HK-2 (cell line): ENCODE results near the gene PRIMA1.
"Not testable (repeated sequence)": the region's sequence is repeated elsewhere in the genome, so short reads cannot be mapped to it uniquely, and the experiment has no call there.

Source experiments
- DNase-seq: peaks from one replicate; pipeline ENCODE4 v3.0.0-alpha.2; 2018; ENCODE audit not compliant: unreplicated experiment

The PRIMA1 gene, protein sequence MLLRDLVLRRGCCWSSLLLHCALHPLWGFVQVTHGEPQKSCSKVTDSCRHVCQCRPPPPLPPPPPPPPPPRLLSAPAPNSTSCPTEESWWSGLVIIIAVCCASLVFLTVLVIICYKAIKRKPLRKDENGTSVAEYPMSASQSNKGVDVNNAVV

DNA sequence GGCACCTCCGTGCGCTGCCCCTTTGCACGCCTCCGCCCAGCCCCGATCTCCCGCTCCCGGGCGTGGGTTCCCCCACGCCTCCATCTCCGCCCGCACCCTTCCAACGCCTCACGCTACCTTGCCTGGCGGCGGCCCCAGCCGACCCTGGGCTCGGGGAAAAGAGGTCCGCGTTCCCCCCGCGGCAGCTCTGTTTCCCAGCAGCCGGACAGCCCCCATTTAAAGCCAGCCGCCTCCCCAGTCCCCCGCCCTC lies at the start of gene PRIMA1:
Gene PRIMA1, minus strand, starts transcription at position 193 of the 250 bp plus-strand sequence. CDS start 767 bp downstream, outside the sequence.
- no peak for DNase-seq

DNA sequence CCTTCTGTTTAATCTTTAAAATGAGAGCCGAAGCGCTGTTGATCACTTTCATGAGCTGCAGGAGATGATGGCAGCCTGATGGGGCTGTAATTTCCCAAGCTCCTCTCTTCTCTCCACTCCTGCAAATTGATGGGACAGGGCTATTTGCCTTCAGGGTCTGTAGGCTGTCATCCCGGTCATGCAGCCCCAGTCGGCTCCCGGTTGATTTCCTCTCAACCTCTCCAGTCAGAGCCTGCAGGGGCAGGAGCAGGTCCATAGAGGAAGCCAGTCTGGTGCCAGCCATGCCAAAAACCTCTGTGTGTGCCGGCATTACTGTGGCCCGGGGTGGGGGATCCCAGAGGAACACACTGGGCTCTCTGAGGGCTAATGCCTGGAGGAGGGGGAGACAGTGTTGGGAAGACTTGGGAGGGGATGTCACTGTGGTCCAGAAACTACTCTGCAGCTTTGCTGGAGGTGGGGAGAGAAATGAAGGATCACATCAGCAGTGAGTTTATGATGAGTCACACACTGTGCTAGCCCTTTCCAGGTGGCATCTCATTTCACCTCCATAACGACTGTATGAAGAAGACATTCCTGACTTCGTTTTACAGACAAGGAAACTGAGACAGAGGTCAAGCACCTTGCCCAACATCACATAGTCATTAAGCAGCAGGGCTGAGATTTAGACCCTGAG lies 46.5 kb upstream of the PRIMA1 start:
- no peak for DNase-seq

DNA sequence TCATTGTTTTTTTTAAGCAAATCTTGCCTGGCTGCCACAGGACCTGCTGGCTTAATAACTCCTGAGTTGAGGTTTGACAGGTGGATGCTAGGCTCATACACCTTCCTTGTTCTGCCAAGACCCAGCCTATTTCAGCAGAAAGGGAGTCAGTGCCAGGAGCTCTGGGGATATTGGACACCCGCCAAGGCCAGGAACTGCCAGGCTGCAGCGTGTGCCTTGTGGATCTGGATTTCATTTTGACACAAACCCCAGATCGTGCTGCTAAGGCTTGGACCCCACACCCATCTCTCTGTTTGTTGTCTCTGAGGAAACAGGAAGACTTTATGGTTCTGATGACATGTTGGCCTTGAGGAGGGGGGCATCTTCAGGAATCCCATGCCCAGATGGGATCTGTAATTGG lies 44.4 kb upstream of the PRIMA1 start:
- DNase-seq: no peak

DNA sequence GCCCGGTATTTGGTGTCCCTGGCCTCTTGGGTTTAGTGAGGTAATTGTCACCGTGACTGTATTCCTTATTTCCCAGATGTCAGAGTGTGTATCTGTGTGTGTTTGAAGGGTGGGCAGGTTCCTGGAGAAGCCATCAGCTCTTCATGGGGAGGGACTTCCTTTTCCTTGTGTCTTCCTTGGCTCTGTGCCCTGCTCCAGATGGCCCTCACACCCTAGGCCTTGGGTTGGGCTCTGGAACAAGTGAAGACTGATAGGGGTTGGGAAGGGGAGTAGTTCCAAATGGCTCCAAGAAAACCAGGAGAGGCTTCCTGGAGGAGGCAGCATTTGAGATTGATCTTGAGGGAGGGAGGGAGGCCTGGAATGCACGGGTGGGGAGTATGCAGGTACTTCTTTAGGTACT lies 43.8 kb upstream of the PRIMA1 start:
- DNase-seq: no peak

DNA sequence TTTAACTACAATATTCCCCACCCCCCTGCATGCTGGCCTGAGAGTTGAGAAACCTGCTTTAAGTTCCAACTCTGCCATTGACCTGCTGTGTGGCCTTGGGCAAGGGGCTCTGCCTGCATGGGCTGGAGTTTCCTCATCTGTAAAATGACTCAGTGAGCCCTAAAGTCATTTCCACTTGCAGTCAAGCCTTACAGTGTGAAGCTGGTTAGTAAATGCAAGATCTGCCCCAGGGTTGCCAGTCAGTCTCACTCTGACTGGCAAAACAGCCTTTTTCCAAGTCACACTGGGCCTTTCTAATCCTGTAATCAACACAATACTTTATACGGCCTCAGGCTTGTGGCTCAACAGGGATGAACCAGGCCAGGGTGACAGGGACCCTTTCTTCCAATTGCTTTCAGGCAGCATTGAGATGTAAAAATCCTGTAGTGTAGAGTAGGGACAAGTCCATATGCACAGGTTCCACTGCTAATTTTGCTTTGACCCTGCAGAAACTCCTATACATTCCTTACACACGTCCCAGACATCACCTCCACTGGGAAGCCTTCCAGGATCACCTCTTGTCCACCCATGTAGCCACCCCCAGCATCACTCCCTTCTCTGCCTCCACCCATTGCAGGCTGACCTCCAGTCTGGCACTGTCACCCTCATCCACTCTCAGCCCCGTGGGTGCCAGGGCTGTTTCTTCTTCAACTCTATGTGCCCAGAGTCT lies 42.6 kb upstream of the PRIMA1 start:
- DNase-seq: no peak

DNA sequence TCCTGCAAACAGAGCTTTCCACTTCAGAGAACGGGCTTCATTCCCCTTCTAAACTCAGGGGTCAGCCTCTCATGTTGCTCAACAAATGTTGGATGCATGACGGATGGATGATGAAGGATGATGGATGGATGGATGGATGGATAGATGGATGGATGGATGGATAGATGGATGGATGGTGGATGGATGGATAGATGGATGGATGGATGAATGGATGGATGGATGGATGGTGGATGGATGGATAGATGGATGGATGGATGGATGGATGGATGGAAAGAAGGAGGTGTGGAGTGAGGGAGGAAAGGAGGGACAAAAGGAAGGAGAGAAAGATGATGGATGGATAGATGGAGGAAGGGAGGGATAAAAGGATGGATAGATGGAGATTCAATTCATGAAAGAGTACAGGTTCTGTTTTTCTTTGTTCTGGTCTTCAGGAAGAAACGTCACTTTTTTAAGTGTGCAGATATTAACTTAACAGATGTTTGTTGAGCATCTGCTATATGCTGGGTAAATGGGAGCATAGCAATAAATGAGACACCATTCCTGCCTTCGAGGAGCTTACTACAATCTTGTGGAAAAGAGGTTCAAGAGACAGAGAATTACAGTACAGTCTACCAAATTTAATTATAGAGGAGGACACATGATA lies 41.7 kb upstream of the PRIMA1 start:
- no peak for DNase-seq

DNA sequence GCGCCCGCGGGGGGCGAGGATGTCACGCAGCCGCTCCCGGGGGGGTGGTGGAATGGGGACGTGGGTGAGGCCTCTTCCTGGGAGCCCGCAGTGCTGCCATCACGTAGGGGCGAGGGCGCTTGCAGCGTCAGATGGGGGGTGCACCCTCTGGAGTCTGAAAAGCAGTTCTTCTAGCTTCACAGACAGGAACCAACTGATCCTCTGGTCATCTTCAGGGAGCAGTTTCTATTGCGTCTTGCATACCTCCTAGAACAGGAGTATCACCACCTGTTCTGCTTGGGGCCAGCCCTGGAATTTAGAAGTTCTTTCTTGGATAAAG lies 36.9 kb upstream of the PRIMA1 start:
- DNase-seq: no peak

DNA sequence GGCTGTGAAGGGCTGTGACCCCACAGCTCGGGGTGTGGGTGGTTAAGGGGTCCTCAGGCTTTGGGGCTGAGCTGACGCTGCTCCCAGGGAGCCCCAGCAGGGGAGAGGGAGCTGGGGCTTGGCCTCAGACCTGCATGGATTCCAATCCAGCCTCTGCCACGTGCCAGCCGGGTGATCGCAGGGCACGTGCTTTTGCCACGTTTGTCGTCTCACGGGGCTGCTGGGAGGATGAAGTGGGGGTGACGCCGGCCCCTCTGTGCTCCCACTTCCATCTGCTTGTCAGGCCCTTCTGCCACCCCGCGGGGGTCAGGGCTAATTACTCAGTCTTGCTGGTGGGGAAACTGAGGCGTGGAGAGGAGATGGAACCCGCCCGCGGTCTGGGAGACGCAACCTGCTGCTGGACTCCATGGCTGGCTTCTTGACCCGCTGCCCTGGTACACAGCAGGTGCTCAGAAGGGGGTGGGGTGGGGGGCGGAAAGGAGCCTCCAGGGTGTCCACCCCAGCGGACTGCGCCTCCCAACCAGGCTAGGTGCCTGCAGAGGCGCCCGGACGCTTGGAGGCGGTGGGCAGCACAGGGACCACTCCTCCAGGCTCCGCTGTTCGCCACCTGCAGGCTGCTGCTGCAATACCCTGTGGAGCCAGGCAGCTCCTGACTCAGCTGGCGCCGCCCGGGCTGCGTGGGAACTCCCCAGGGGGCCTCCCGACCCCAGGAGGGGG lies 36.4 kb upstream of the PRIMA1 start:
- DNase-seq: no peak

DNA sequence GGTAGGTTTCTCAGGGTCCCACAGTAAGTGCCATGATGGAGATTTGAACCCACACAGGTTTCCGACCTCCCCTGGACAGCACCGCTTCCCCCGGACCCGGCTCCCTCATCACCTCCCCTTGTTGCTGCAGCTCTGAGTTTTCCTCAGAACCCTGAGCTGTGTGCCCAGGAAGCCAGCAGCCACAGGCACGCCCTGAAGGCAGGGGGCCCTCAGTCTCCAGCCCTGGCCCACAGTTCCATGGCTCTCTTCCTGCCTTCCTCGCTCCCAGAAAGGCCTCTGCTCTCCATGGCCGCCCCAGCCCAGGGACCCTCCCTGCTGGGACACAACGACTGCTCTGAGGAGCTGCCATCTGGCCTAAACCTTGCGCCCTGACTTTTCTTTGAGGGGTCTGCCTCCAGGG lies 35.8 kb upstream of the PRIMA1 start:
- DNase-seq: no peak

DNA sequence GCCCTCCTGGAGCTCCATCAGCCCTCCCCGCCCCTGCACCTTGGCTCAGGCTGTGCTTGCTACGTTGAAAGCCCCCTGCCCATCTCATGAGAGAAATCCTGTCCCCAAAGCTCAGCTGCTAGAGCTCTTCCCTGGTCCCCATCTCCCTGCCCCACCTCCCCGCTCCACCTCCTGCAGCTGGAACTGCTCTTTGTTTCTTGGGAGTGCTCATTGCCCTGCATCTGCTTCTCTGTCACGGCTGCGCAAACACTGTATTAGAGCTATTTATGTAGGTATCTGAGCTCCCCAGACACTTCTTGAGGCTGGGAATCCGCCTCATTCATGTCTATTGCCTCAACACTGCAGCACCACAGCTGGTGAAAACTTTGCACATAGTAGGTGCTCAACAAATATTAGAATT lies 32.8 kb upstream of the PRIMA1 start:
- no peak for DNase-seq

DNA sequence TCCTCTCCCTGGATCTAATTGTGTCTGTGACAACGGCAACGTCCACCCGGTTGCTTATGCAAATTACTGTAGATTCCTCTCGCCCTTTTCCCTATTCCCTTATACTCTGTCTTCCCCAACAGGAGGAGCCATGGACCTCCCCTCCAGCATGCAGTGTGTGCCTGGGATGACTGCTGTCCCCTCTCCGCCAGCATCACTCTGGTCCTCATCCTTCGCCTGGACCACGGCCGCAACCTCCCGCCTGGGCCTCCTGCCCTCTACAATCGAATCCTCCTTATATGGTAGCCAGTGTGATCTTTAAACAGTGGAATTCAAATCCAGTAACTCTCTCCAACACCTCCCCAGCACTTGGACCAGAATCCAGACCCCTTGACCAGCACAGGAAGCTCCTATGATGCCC lies 30.6 kb upstream of the PRIMA1 start:
- DNase-seq: no peak

DNA sequence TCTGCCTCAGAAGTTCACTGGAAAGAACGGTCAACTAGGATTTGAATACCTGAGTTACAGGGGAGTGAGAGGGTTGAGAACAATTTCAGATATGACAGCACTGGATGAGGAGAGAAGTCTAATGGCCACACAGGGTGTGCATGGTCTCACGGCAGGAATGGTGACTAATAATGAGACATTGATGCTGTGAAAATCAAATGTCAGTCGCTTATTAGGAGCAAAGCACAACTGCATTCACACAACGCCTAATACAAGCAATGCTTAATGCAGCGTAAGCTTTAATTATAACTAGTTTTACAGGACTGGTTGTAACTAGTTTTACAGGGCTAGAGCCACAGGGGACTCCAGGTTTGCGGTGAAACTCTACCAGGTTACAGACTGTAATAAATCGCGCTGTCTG lies 23.4 kb upstream of the PRIMA1 start:
- DNase-seq: no peak

DNA sequence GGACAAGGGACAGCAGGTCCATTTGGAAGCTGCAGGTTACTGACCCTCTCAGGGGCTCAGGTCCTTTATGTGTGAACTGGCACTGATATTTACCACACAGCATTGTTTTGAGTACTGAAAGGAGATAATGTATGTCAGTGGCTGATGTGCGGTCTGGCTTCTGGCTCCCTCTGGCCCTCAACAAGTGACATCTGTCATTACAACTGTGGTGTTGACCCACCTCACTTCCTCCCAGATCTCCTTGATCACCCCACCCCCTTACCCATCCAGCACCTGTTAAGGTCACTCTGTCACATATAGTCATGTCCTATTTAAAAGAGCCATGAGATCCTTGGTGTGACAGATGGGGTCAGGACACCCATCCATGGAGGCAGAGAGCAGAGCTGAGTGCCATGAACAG lies 22.7 kb upstream of the PRIMA1 start:
- no peak for DNase-seq

DNA sequence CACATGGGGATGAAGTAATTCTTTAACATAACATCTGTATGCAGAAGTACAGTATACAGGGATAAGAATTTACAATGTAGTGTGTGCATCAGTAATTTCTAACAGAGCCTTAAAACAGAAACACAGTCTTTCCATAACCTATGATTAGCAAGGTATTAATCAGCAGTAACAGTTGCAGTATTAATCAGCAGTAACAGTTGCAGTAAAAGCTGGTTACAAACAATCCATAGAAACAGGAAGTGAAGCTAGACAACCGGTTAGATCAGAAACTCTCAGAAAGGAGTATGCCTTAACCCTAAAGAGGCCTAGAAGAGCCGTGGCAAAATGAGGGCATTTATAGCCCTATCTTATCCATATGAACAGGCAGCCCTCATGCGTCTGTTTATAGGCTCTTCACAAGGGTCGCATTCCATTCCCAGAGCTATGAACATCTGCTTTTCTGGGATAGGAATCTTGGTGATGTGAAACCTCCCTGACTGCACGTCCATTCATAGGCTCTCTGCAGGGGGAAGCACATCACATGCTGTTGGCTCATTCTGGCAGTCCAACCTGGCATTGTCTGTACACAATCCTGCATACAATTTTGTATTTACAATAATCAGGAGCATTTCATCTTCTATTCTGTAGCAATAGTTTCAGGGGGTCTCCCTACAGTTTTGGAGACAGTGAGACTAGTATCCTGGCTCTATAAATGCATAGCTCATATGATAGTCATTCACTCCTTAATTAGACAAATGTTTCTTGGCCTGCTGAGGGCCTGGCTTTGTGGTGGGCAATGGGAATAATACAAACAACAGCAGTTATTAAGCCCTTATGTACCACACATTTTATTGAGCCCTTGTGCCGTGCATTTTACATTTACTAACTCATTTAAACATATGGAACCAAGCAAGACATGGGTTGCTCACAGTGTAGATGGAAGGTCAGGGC lies 21.5 kb upstream of the PRIMA1 start:
- not testable (repeated sequence) for DNase-seq

DNA sequence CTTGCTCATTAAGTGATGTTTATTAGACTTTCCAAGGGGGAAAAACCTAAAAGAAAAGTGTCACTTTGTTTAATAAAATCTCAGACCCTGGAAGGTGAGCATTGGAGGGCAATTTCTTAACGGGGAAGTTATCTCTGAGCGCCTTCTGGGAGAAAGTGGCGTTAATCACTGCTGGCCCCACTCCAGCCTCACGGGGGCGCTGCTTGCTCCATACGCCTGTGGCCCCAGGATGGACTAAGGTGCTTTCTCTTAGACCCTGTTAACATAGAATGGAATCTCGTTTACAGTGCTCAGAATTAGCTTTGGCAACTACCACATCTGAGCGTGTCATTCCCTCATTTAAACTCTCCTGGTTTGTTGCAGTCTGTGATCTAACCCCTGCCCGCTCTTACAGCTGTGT lies 16.4 kb upstream of the PRIMA1 start:
- no peak for DNase-seq

DNA sequence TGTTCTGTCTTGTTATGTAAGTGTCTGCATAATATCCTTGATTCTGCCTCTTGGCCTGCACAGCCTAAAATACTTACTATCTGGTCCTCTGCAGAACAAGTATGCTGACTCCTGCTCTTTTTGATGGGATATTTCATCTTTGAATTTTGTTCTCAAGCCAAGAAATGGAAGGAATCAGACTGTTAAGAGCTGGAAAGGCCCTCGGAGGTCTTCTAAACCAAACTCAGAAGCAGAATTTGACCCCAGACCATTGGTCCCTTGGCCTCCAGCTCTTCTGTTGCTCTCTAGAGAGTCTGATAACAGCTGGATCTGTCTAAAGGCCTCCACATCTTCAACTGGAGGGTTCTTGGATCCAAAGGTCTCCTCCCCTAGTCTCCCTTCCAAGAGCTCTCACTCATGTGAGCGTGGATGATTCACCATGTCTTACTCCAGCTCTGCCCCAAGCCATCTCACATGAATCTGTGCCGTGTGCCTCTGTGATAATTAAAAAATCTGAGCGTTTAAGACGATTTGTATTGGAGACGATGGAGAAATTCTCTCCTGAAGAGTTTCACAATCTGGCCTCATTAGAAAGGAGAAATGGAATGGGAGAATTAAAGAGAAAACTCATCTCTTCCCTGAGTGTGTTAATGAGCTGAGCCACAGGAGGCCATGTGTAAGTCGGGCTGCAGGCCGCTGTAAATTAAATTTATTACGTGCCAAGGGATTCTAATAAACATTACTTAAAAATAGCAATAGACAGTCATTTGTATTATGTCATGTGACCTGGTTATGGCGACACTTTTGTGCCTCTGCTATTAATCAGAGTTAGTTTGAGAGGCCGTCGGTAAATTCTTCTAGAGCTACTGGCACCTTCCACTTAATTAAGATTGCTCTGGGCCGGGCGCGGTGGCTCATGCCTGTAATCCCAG lies 15.4 kb upstream of the PRIMA1 start:
- DNase-seq: no peak

DNA sequence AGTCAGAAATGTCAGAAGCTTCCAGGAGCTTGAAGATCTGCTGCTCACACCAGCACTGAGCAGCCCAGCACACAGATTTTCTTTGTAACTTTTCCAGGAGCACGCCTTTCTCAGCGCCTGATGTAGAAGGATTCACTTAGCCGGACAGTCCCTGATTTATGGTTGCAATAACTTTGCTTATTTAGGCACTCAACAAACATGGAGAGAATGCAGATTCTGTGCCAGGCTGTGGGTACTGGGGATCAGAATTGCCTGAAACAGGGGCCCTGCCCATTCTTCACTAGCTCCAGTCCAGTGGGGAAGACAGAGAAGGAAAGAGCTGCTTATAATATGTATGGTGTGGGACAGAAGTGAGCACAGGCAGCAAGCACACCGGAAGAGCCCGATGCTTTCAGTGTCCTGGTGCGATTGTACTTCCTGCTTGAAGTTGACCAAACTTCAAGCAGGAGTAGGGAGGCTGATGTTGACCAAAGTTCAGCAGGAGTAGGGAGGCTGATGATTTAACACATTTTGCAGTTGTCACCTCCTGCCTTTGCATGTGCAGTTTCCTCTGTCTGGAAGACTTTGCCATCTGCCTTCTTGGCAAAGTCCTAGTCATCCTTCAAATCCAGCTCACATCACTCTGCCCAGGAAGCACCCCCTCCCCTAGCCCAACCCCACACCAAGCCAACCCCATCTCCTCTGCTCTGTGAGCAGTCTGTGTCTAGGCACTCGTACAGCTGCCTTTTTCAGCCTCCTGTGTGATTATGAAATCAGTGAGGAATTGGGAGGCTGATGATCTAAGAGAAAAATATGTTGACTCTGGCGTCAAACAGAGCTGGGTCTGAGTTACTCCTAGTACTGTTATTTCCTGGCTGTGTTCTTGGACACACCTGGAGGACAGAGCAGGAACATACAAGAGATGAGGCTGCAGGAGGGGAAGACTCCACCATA lies 12.0 kb upstream of the PRIMA1 start:
- no peak for DNase-seq

DNA sequence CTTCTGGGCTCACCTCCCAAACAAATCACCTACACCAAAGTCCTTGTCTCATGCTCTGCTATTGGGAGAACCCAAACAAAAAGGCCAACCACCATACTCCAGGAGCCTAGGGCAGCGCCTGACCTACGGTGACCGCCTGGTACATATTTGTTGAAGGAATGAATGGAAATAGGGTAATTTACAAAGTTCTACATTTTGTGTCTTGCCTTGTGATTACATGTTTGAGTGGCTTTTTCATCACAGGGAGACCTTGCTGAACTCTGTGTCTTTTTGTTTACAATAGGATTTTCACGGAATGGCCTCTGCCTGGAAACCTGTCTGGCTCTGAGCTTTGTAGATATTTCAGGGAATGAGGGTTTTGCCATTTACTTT lies 11.3 kb upstream of the PRIMA1 start:
- DNase-seq: no peak

DNA sequence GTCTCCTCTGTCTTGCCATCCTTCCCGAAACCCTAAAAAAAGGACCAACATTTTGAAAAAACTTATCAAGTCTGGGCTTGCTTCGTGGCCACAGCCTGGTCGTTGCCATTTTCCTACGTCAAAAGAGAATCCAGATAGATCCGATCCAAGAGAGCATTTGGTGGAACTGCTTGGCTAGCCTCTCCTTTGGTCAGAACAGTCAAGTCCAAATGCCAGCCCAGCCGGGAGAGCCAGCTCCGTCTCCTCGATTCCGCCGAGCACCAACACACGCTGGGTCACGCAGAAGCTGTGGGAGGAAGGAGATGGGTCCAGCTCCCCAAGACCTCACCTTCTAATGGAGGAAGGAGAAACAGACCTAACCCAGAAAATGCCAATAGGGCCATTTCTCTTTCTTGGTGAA lies 9.3 kb upstream of the PRIMA1 start:
- no peak for DNase-seq
